NCI-H526 treated with DMSO at 0.1 percent for 48 hours (cell line): ENCODE results near the gene NEIL1.
"Not testable (repeated sequence)": the region's sequence is repeated elsewhere in the genome, so short reads cannot be mapped to it uniquely, and the experiment has no call there.

ENCODE experiments used
- DNase-seq: peaks from one replicate; lab custom pipeline; 2025; lab: John Stamatoyannopoulos, UW

NEIL1 gene

GRCh38 chr15:75380773-75381172 lies 33.9 kb downstream of the NEIL1 start:
- DNase-seq, result no peak

GRCh38 chr15:75383986-75384385 lies 37.1 kb downstream of the NEIL1 start:
- not testable (repeated sequence) for DNase-seq

- DNase-seq, result no peak
These were observed 43.0 kb downstream of the NEIL1 start for GRCh38 chr15:75389791-75390382.

- DNase-seq, result no peak
These were observed 50.7 kb downstream of the NEIL1 start for GRCh38 chr15:75397494-75397893.

- no peak for DNase-seq
These were observed 57.1 kb downstream of the NEIL1 start for GRCh38 chr15:75403892-75404291.
